Muscle of back (tissue), 13 donors: ENCODE data around the gene AGO4. TPM values are rescaled to one million over a fixed set of nuclear protein-coding genes. Genes with fewer than 3 reads are reported as not detected.
"Not testable (repeated sequence)": the region's sequence is repeated elsewhere in the genome, so short reads cannot be mapped to it uniquely, and the experiment has no call there.

Experiments
- DNase-seq, 3 donors: peaks; one replicate each; pipeline versions ENCODE4 v3.0.0 to v3.0.0-alpha.2; 2013
- long read RNA-seq, 9 donors: transcript quantifications; one replicate each; lab custom pipeline, GENCODE V29; 2026
- polyA plus RNA-seq, 10 donors: library from polyadenylated mRNA; unstranded; fragments of 120-200 nt; gene quantifications; one replicate each; pipeline ENCODE4 v1.2.1, GENCODE V29; 2013; ENCODE audit not compliant: insufficient read length in 10 of 10

Gene AGO4
- 10 to 100 TPM in 8 of 10 donors, 1 to 10 TPM in 2; 9.1 to 19.5 (median 13.6) TPM for polyA plus RNA-seq
- long read RNA-seq, donor 1, full-length matches to known transcripts, result 1 of 1 reads
- long read RNA-seq, donor 1, partial matches to known transcripts, result 0 of 1 reads
- long read RNA-seq, donor 1, other reads (novel, unspliced or antisense), result 0 of 1 reads
- long read RNA-seq, donor 2, full-length matches to known transcripts, result 1 of 1 reads
- long read RNA-seq, donor 2, partial matches to known transcripts, result 0 of 1 reads
- long read RNA-seq, donor 2, other reads (novel, unspliced or antisense), result 0 of 1 reads
- long read RNA-seq, donor 3, result 0 reads
- long read RNA-seq, donor 4, full-length matches to known transcripts, result 1 of 1 reads
- long read RNA-seq, donor 4, partial matches to known transcripts, result 0 of 1 reads
- long read RNA-seq, donor 4, other reads (novel, unspliced or antisense), result 0 of 1 reads
- long read RNA-seq, donor 5, full-length matches to known transcripts, result 1 of 1 reads
- long read RNA-seq, donor 5, partial matches to known transcripts, result 0 of 1 reads
- long read RNA-seq, donor 5, other reads (novel, unspliced or antisense), result 0 of 1 reads
- long read RNA-seq, donor 6, full-length matches to known transcripts, result 1 of 1 reads
- long read RNA-seq, donor 6, partial matches to known transcripts, result 0 of 1 reads
- long read RNA-seq, donor 6, other reads (novel, unspliced or antisense), result 0 of 1 reads
- long read RNA-seq, donor 7, result 0 reads
- long read RNA-seq, donor 8, result 0 reads
- long read RNA-seq, donor 9, result 0 reads

GRCh38 chr1:35807614-35808449 lies at the start of gene AGO4:
TSS of gene AGO4 (plus strand) at chr1:35808016. CDS start at chr1:35808417, 401 bp downstream.
- peak; percentile 33 to 81 (median 61) for DNase-seq

- no peak for DNase-seq
These were observed 45.7 kb upstream of the AGO4 start for GRCh38 chr1:35762141-35762540.

GRCh38 chr1:35763201-35763600 lies 44.6 kb upstream of the AGO4 start:
- no peak for DNase-seq

GRCh38 chr1:35764283-35764682 lies 43.5 kb upstream of the AGO4 start:
- no peak for DNase-seq

GRCh38 chr1:35768350-35769187 lies 39.2 kb upstream of the AGO4 start:
- peak in 1 of 3 donors; percentile 23 for DNase-seq

- DNase-seq, result peak; percentile 88 to 97 (median 92)
These were observed 38.5 kb upstream of the AGO4 start for GRCh38 chr1:35769188-35769758.

- no peak for DNase-seq
These were observed 34.1 kb upstream of the AGO4 start for GRCh38 chr1:35773711-35774110.

GRCh38 chr1:35776172-35776571 lies 31.6 kb upstream of the AGO4 start:
- DNase-seq, result not testable (repeated sequence)

GRCh38 chr1:35777109-35777508 lies 30.7 kb upstream of the AGO4 start:
- no peak for DNase-seq

- no peak for DNase-seq
These were observed 24.7 kb upstream of the AGO4 start for GRCh38 chr1:35783055-35783583.

GRCh38 chr1:35784364-35784763 lies 23.5 kb upstream of the AGO4 start:
- not testable (repeated sequence) for DNase-seq

GRCh38 chr1:35788139-35788538 lies 19.7 kb upstream of the AGO4 start:
- DNase-seq, result no peak

- DNase-seq, result no peak
These were observed 17.1 kb upstream of the AGO4 start for GRCh38 chr1:35790670-35791069.

- DNase-seq, result no peak
These were observed 12.5 kb upstream of the AGO4 start for GRCh38 chr1:35795295-35795694.

- no peak for DNase-seq
These were observed 10.4 kb upstream of the AGO4 start for GRCh38 chr1:35797380-35797779.

- not testable (repeated sequence) for DNase-seq
These were observed 9.8 kb upstream of the AGO4 start for GRCh38 chr1:35798019-35798418.

GRCh38 chr1:35800167-35800887 lies 7.5 kb upstream of the AGO4 start:
- DNase-seq, result peak in 1 of 3 donors; percentile 10

GRCh38 chr1:35808450-35809113 lies 766 bp downstream of the AGO4 start:
- peak; percentile 11 to 74 (median 12) for DNase-seq
